ENCODE measurements around the gene LECT2. TPM values are rescaled to one million over a fixed set of nuclear protein-coding genes. Genes with fewer than 3 reads are reported as not detected.
A peak's percentile ranks its signal among the peaks of the same experiment; 100 is the strongest.

Gene LECT2
- not detected for total RNA-seq
- polyA plus RNA-seq = not detected

DNA sequence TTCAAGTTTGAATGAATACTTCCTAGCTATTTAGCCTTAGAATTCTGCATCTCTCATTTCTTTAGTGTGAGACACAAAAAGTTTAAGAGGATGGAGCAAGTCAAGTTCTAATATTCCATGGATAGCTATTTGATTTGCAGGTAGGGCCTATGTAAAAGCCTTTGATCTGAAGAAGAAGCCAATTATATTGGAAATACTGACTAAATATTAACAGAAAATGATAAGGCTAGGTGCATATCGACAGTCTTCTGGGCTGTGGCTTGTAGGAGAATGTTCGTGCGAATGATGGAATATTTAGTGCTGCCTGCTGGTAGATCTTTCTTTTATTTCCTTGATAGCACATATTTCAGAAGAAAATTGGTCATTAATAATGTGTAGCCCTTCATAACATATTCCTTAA lies at the start of gene LECT2:
LECT2 (minus strand) TSS at position 85 of the 400 bp plus-strand sequence. CDS start 150 bp downstream, outside the sequence.
- DNase-seq (no peak), FAIRE-seq (no peak), ATAC-seq (no peak)
- no peak for TF ChIP-seq CTCF (IDR thresholded peaks at IDR 0.05)
- H3K4me3 ChIP-seq = no peak within 1 kb of the TSS
- 54 to 55% methylated on average over 3 of the region's 3 CpGs for WGBS, 2 donors
- H3K9me3 ChIP-seq = no peaks in the 10 kb centered on the region
- H3K36me3 ChIP-seq = no peaks in the 10 kb centered on the region
- no peak within 1 kb of the TSS for H3K27ac ChIP-seq
- H3K4me1 ChIP-seq = no peaks in the 10 kb centered on the region
- intact Hi-C loops (cut with DNase I) = loop anchor here in 1 of 3 donors (5.0 kb wide), 1 partner anchor 257 kb away; no protein-coding TSS in a partner anchor
- H3K27me3 ChIP-seq = no peaks in the 10 kb centered on the region

- ATAC-seq (no peak), DNase-seq (no peak), FAIRE-seq (no peak)
- Histone ChIP-seq H3K27ac (no peak overlapping the region), H3K36me3 (no peaks in the 10 kb centered on the region), H3K27me3 (no peaks in the 10 kb centered on the region), H3K9me3 (no peaks in the 10 kb centered on the region), H3K4me1 (no peaks in the 10 kb centered on the region), H3K4me3 (no peak overlapping the region)
- TF ChIP-seq CTCF (IDR thresholded peaks at IDR 0.05) = no peak
- intact Hi-C loops (cut with DNase I) = no loop called here
- 92% methylated on average over 3 of the region's 3 CpGs for WGBS, 2 donors
Observed at GRCh38 chr5:136004436-136004835, 49.7 kb upstream of the LECT2 start.

DNA sequence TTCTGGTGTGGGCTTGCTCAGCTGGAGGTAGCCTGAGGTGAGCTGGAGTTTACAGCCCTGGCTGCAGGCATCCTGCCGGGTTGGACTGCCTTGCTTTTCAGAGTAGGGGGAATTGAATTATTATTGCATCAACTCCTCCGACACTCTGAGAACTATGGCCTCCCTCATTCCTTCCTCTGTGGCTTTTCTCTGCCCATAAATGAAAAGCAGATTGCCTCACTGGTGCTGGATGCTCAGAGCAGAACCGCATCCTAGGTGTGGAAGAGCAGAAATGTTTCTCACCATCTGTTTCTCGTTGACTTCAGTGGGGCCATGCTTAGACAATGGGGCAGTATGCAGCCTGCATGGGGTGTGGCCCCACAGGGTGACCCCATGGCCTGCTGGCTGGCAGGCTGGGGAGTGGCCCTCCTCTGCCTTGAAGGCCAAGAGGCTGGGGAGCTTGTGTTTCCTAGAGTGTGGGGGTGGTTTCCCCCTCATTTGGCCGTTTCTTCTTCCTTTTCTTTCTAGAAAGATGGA lies 46.7 kb upstream of the LECT2 start:
- Histone ChIP-seq H3K36me3 (no peaks in the 10 kb centered on the region), H3K9me3 (no peaks in the 10 kb centered on the region), H3K4me3 (no peak overlapping the region), H3K27me3 (no peaks in the 10 kb centered on the region), H3K27ac (no peak overlapping the region), H3K4me1 (no peaks in the 10 kb centered on the region)
- no peak for TF ChIP-seq CTCF (IDR thresholded peaks at IDR 0.05)
- intact Hi-C loops (cut with DNase I) = no loop called here
- DNase-seq (no peak), FAIRE-seq (no peak), ATAC-seq (peak in 2 of 4 donors; percentile 34 to 39)
- 56 to 65% methylated on average over 5 of the region's 5 CpGs for WGBS, 2 donors

DNA sequence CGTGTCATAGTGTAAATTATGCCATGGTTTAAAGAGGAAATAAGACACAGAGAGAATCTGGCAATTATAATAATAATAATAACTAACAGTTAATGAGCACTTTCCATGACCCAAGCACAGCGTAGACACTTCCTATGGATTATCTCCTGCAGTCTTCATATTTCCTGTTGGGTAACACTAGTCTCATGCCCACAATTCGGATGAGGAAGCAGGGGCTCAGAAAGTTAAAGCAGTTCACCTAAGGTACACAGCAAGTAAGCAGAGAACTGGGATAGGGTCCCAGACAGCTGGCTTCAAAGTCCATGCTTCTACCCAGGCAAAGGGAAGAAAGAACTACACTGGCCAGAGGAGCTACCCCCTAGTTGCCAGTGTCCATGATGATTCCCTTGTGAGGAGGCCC lies 46.1 kb upstream of the LECT2 start:
- intact Hi-C loops (cut with DNase I) = no loop called here
- no peaks in the 10 kb centered on the region for H3K36me3 ChIP-seq
- H3K4me1 ChIP-seq = no peaks in the 10 kb centered on the region
- H3K4me3 ChIP-seq = no peak overlapping the region
- no peak overlapping the region for H3K27ac ChIP-seq
- DNase-seq (no peak), FAIRE-seq (no peak), ATAC-seq (peak in 2 of 4 donors; percentile 28 to 54)
- TF ChIP-seq CTCF (IDR thresholded peaks at IDR 0.05) = no peak
- H3K27me3 ChIP-seq = no peaks in the 10 kb centered on the region
- WGBS, 2 donors = 81% methylated on average over 3 of the region's 3 CpGs
- no peaks in the 10 kb centered on the region for H3K9me3 ChIP-seq

DNA sequence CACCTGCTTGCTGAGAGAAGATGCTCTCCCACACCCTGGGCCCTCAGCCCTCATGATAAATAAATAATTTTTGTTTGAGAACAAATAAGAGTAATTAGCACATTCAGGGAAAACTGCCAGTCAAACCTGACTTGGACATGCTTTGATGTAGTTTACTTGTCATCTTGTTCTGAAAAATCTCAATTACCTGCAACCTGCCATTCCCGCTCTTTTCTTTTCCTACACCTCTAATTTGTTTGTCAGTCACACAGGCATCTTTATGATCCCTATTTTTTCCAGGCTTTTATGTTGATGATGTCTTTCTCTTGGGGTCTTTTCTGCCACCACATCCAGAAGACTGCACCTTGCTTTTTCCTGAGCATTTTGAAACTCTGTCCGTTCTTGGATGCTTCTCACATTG lies 45.4 kb upstream of the LECT2 start:
- H3K4me3 ChIP-seq = no peak overlapping the region
- no peak for FAIRE-seq
- H3K9me3 ChIP-seq = no peaks in the 10 kb centered on the region
- 76 to 84% methylated on average over 2 of the region's 2 CpGs for WGBS, 2 donors
- no peak for DNase-seq
- no peak for ATAC-seq
- H3K27me3 ChIP-seq = no peaks in the 10 kb centered on the region
- intact Hi-C loops (cut with DNase I) = no loop called here
- H3K4me1 ChIP-seq = no peaks in the 10 kb centered on the region
- H3K27ac ChIP-seq = no peak overlapping the region
- TF ChIP-seq CTCF (IDR thresholded peaks at IDR 0.05) = no peak
- no peaks in the 10 kb centered on the region for H3K36me3 ChIP-seq
